T-helper 1 cell (primary cell): Measurements from ENCODE around the gene ZNF280B.

Source experiments
- DNase-seq, 5 donors: peaks; one replicate each; pipeline ENCODE4 v3.0.0-alpha.2; 2012 to 2020
- total RNA-seq, 4 donors: gene quantifications; one replicate each; lab custom pipeline; 2026; lab: John Stamatoyannopoulos, UW

The ZNF280B gene, protein sequence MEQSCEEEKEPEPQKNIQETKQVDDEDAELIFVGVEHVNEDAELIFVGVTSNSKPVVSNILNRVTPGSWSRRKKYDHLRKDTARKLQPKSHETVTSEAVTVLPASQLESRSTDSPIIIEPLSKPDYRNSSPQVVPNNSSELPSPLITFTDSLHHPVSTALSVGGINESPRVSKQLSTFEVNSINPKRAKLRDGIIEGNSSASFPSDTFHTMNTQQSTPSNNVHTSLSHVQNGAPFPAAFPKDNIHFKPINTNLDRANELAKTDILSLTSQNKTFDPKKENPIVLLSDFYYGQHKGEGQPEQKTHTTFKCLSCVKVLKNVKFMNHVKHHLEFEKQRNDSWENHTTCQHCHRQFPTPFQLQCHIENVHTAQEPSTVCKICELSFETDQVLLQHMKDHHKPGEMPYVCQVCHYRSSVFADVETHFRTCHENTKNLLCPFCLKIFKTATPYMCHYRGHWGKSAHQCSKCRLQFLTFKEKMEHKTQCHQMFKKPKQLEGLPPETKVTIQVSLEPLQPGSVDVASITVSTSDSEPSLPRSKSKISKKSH
- 3.0 to 6.2 (median 4.9) reads per million in 4 donors for total RNA-seq

DNA sequence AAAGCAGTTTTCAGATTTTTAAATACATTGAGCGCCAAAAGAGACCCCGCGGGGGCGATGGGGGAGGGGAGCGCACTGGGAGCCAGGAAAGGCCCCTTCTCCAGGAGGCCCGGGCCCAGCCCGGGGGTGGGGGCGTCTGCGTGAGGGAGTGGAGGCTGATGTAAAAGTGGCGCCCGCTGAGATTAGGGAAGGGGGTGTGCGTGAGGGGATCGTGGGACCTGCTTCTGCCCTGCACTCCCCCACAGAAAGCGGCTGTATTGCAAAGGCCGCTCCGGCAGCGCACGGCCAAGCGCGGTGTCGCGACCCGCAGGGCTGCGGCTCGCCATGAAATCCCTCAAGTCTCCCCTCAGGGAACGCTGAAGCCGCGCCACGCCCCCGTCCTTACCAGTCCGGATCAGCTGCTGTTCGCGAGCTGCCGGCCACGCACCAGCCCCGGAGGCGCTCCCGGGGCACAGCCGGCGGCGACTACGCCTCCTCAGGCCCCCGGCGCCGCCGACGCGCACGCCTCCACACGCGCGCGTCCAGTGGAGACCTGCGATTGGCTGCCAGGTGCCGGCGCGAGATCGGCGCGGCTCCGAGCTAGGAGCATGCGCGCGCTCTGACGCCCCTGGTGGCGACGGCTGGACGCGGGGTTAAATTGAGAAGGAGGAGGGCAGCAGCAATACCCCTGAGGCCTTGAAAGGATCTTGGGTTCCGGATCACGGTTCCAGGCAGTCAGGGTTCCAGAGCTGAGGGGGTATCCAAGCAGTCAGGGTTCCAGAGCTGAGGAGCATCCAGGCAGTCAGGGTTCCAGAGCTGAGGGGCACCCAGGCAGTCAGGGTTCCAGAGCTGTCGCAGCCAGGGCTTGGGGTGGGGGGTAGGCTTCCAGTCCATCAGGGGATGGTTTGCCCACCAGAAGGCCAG lies at the start of gene ZNF280B:
ZNF280B (minus strand) TSS at position 469 of the 903 bp plus-strand sequence. CDS start 19,344 bp downstream, outside the sequence.
- DNase-seq = peak; percentile 56 to 89 (median 68)

- DNase-seq = no peak
Measured at GRCh38 chr22:22556995-22557925, 48.7 kb upstream of the ZNF280B start.

GRCh38 chr22:22556578-22556977 lies 48.0 kb upstream of the ZNF280B start:
- DNase-seq = no peak

DNA sequence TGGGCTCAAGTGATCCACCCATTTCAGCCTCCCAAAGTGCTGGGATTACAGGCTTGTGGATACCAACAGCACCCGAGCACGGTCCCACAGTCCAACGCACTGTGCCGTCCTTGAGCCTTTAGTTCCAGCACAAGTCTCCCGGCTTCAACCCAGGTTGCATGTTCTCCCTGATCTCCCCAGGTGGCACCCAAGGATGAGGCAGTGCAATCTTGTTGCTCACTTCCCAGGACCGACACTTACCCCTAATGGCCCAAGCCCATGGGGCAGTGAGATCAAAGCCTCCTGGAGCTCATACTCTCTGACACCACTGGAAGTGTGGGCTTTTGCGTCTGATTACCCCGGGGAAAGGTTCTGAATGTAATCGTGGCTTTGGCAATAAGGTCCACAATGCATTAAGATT lies 47.1 kb upstream of the ZNF280B start:
- no peak for DNase-seq

DNA sequence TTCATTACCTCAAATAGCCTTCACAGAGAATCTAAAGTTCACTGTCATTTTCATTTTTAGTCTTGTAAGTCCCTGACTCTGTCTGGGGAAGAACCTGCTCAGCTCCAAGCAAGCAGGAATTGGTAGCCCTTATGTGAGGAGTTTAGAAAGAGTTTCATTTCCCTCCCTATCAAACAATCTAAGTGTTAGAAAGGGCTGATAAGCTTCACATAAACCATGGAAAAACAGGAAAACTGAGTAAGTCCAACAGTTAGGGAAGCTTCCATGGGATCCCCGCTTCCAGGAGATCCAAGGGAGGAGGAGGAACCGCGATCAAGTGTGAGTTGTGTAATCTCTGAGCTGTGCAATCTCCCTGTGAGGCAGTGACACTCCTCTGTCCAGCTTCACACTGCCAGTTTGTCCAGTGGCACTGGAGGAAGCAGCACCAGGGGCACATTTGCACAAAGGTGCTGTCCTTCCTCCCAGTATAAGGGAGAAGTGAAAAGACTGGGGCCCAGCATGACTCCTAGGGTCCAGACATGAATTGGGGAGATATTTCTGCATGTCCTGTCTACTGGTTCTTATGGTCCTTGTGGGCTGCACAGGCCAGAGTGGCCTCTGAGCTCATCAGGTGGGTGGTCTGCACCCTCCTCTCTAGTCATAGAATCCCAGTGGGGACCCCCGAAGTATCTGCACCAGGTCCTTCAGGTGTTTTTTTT lies 46.2 kb upstream of the ZNF280B start:
- no peak for DNase-seq

DNA sequence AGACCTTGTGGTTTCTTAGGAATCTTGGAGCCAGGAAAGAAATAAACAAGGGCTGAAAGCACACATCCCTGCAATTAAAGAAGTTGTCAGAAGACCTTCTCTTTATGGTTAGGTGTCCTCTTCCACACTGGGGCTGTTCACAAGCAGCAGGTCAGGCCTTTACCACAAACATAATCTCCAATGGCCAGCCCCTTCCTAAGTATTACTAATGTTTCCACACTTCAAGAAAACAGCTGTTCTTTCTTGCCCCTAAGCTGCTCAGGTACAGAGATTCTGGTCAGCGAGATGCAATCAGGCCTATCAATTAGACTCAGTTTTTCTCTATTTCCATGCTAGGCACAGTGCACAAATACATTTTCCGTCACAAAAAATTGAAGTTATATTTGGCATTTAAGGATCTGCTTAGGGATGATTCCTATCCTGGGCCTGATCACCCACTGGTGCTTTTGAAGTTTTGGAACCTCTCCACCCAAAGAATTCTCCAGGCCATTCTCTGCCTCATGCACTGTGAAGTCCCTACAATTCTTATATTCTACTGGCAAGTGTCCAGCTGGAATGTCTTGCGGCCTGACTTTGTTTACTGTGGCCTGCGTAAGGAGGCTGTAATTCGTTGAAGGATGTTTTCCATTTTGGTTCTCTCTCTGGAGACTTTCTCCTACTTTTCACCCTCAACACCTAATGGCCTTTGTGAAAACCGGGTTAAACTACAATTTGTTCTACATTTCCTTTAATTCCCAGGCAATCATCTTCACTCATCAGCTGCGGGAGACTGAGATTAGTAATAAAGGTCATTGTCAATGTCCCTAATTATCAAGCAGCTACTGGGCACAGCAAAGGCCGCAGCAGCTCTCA lies 45.4 kb upstream of the ZNF280B start:
- DNase-seq = no peak

DNA sequence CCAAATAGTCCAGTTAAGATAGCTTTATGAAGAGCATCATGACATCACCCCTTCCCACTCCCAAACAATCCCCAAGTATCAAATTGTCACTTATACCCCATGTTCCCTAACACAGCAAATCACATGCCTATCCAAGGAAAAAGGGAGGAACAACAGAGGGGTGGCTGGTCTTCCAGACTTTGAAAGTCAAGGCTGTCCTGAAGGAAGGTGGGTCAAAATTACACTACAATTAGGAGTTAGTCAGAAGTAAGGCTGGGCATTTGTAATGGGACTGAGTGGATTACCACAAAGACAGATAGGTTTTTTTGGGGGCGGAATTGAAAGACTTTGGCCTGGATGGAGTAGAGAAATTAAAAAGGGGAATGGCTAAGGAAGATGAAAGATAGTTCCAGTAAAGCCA lies 44.6 kb upstream of the ZNF280B start:
- DNase-seq = no peak

DNA sequence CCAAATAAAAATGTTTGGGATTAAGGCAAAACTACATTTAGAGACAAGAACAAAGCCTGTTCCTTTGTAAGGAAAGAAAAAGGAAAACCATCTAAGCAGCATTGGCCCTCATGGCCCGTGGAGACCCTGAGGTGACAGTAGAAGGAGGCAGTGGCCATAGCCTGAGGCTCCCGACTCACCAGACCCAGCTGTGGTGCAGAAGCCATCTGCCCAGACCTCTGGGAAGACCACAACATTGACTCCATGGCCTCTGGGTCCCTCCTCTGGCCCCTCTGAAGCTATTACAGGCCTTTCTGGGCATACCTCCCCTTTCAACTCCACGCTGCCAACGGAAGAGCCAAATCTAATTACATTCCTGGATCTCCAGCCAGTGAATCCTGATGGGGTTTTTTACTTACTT lies 44.1 kb upstream of the ZNF280B start:
- DNase-seq = no peak

GRCh38 chr22:22550789-22551434 lies 42.4 kb upstream of the ZNF280B start:
- no peak for DNase-seq

DNA sequence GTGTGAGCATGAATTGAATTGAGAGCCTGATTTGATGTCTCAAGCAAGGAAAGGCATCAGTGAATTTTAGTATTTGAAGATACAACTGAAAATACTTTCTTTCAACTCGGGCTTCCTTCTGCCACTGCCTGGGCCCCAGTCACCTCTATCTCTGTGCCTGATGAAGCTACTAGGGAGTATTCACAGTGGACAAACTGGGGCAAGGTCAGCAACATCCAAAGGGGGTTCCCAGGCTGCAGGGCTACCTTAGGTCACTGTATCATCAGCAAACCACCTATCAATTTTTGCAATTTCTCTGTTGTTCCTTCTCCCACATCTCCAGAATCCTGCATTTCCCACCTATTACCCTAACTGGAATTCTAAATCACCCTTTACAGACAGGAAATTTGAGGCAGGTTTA lies 40.4 kb upstream of the ZNF280B start:
- DNase-seq = no peak

GRCh38 chr22:22548317-22548716 lies 39.8 kb upstream of the ZNF280B start:
- no peak for DNase-seq

- no peak for DNase-seq
Measured at GRCh38 chr22:22547692-22548300, 39.3 kb upstream of the ZNF280B start.

GRCh38 chr22:22547226-22547625 lies 38.7 kb upstream of the ZNF280B start:
- no peak for DNase-seq

DNA sequence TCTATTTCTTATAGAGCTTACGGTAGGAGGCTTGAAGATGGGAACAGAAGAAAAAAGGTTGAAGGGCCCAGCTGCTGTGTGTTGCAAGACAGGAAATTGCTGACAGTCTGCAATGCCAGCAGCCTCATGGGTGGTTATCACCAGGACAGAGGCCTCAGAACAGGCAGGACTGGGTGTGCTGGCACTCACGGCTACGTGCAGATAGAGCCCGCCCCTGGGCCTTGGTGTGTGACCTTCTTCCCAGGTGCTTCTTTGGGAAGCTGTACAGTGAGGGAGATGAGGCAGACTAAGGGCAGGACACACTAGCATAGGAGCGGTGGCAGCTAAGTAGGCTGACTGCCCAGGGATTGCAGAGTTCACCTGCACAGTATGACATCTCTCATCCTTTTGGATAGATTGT lies 37.9 kb upstream of the ZNF280B start:
- no peak for DNase-seq

DNA sequence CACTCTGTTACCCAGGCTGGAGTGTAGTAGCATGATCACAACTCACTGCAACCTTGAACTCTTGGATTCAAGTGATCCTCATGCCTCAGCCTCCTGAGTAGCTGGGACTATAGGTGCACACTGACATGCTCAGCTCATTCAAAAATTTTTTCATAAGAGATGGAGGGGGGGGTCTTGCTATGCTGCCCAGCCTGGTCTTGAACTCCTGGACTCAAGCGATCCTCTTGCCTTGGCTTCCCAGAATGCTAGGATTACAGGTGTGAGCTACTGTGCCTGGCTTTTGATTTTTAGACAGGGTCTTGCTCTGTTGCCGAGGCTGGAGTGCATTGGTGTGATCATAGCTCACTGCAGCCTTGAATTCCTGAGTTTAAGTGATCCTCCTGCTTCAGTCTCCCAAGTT lies 36.5 kb upstream of the ZNF280B start:
- no peak for DNase-seq

GRCh38 chr22:22538226-22538989 lies 29.9 kb upstream of the ZNF280B start:
- no peak for DNase-seq

DNA sequence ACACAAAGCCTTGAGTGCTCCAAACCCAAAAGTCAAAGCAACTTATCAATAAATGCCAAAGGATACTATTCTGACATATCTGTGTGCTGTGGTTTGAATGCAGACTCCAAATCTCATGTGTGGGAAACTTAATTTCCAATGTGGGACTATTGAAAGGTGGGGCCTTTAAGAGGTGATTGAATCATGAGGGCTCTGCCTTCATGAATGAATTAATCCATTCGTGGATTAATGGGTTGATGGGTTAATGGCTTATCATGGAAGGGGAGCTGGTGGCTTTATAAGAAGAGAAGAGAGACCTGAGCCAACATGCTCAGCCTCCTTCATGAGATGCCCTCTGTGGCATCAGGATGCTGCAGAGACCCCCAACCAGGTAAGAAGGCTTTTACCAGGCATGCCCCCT lies 28.4 kb upstream of the ZNF280B start:
- no peak for DNase-seq

DNA sequence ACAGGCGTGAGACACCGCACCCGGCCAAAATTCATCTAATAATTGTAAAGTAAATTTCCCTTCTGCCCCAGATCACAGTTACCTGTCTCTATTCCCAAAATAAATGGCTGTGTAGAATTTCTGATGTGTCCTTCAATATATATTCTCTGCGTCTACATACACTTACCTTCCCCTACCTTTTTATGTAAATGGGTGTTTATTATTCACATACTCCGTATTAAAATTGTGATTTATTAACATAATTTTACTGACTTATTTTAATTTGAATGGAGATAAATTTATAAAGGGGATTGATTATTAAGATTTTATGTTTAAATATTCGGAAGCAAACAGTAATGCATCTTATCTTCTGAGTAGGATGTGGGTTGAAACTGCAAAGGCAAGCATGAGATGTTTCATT lies 28.0 kb upstream of the ZNF280B start:
- DNase-seq = no peak

DNA sequence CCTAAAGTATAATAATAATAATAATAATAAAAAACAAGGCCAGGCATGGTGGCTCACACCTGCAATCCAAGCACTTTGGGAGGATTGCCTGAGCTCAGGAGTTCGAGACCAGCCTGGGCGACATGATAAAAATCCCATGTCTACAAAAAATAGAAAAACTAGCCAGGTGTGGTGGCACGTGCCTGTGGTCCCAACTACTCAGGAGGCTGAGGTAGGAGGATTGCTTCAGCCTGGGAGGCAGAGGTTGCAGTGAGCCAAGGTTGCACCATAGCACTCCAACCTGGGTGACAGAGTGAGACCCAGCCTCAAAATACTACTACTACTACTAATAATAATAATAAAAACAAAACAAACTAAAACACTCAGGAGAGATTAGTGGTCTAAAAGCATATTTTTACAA lies 27.1 kb upstream of the ZNF280B start:
- DNase-seq = no peak
